Osteoblast (primary cell): ENCODE results near the gene FHIT. TPM values are rescaled to one million over a fixed set of nuclear protein-coding genes. Genes with fewer than 3 reads are reported as not detected.

ENCODE experiments used
- DNase-seq: peaks from one replicate; pipeline ENCODE4 v3.0.0; 2011; ENCODE audit warnings: low spot score, mixed read lengths; ENCODE audit not compliant: insufficient read length; ENCODE audit errors: missing footprints
- H2AFZ ChIP-seq: 2 replicates; pipeline ENCODE4 v1.6.0; 2011; ENCODE audit warnings: mild to moderate bottlenecking, low read length
- H3K27ac ChIP-seq: 2 replicates; pipeline ENCODE4 v1.5.1; 2011; ENCODE audit warnings: mild to moderate bottlenecking, low read depth, low read length, moderate library complexity
- H3K27me3 ChIP-seq: 2 replicates; pipeline ENCODE4 v1.6.0; 2012; ENCODE audit warnings: mild to moderate bottlenecking, control low read depth, inconsistent platforms, low read length, moderate library complexity; ENCODE audit not compliant: insufficient read depth
- H3K36me3 ChIP-seq: 2 replicates; pipeline ENCODE4 v1.5.1; 2011; ENCODE audit warnings: mild to moderate bottlenecking, low read length, control low read depth, moderate library complexity; ENCODE audit not compliant: insufficient read depth
- H3K4me1 ChIP-seq: 2 replicates; pipeline ENCODE4 v1.5.1; 2011; ENCODE audit warnings: mild to moderate bottlenecking, low read length, control low read depth, moderate library complexity; ENCODE audit not compliant: insufficient read depth
- H3K4me2 ChIP-seq: 2 replicates; pipeline ENCODE4 v1.6.0; 2011; ENCODE audit warnings: mild to moderate bottlenecking, low read length; ENCODE audit not compliant: insufficient read depth
- H3K4me3 ChIP-seq: fragments of 200-600 bp; sonication (generic); 3 replicates; pipeline ENCODE4 v1.5.1; 2012; ENCODE audit warnings: mild to moderate bottlenecking, low read length, inconsistent platforms; ENCODE audit not compliant: insufficient read depth
- H3K79me2 ChIP-seq: 2 replicates; pipeline ENCODE4 v1.6.0; 2012; ENCODE audit warnings: mild to moderate bottlenecking, low read length, control low read depth, inconsistent platforms; ENCODE audit not compliant: insufficient read depth
- H3K9me3 ChIP-seq: 2 replicates; pipeline ENCODE4 v1.5.1; 2011; ENCODE audit warnings: low read depth, low read length, control low read depth
- H4K20me1 ChIP-seq: 2 replicates; pipeline ENCODE4 v1.6.0; 2012; ENCODE audit warnings: mild to moderate bottlenecking, low read length, control low read depth; ENCODE audit not compliant: insufficient read depth
- CTCF ChIP-seq: IDR thresholded peaks from 2 replicates; pipeline ENCODE4 v1.5.1; 2011; ENCODE audit warnings: mild to moderate bottlenecking, low read depth, low read length, moderate library complexity; ENCODE audit errors: extremely low read depth
- total RNA-seq: library from RNA; depleted of rRNA; stranded (reverse); fragments of >200 nt; gene quantifications from 2 replicates; pipeline ENCODE4 v1.2.3, GENCODE V29; 2012

FHIT gene
- total RNA-seq, 1 donor, result 3.3 TPM

DNA sequence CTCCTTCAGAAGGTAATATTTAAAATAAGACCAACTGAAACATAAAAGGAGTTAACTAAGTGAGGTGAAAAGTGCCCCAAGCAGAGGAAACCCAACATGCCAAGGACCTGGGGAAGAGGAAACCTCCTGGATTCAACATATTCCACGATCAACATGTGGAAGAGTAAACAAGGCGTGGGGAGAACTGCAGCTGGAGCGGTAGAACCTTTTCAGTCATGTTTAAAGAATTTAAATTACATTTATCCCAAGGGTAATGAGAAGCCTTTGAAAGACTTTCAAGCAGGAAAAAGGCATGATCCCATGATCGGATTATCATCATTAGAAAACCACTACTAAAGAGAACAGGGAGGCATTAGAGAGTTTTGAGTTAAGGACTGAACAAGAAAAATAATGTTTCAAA lies 330.7 kb downstream of the FHIT start:
- no peaks in the 10 kb centered on the region for H3K4me1 ChIP-seq

GRCh38 chr3:60919296-60919695 lies 332.0 kb downstream of the FHIT start:
- H4K20me1 ChIP-seq, result no peaks in the 10 kb centered on the region
- H3K79me2 ChIP-seq, result no peaks in the 10 kb centered on the region
- no peak overlapping the region for H3K4me3 ChIP-seq
- H3K27me3 ChIP-seq, result no peaks in the 10 kb centered on the region
- H3K27ac ChIP-seq, result no peak overlapping the region
- H3K36me3 ChIP-seq, result no peaks in the 10 kb centered on the region
- no peak overlapping the region for H2AFZ ChIP-seq
- H3K4me1 ChIP-seq, result no peaks in the 10 kb centered on the region
- no peak overlapping the region for H3K4me2 ChIP-seq
- no peaks in the 10 kb centered on the region for H3K9me3 ChIP-seq
- DNase-seq, result no peak
- TF ChIP-seq CTCF, result no peak

More for the DNA sequence above, 330.7 kb downstream of the FHIT start:
- no peaks in the 10 kb centered on the region for H4K20me1 ChIP-seq
- no peaks in the 10 kb centered on the region for H3K36me3 ChIP-seq
- no peaks in the 10 kb centered on the region for H3K27me3 ChIP-seq
- H3K9me3 ChIP-seq, result no peaks in the 10 kb centered on the region
- H3K27ac ChIP-seq, result no peak overlapping the region
- TF ChIP-seq CTCF, result no peak
- no peak overlapping the region for H3K4me3 ChIP-seq
- no peak overlapping the region for H3K4me2 ChIP-seq
- H2AFZ ChIP-seq, result no peak overlapping the region
- no peaks in the 10 kb centered on the region for H3K79me2 ChIP-seq
- peak; percentile 26 for DNase-seq

DNA sequence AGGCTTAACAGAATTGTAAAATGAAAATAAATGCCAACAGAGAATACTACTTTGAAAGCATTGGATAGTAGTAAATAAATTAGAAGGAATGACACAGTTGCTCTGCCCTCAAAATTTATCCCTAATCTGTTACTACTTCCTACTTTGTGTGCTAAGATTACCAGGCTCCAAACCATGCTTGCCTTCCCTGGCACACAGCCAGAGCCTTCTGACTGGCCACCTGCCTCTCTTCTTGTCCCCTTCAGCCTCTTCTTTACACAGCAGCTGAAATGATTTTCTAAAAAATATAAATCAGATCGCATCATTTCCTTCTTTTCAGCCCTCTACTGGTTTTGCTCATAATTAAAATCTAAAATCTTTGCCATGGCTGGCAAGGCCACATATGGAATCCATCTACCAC lies 334.1 kb downstream of the FHIT start:
- no peak overlapping the region for H3K4me2 ChIP-seq
- no peak overlapping the region for H2AFZ ChIP-seq
- DNase-seq, result no peak
- H3K4me1 ChIP-seq, result no peaks in the 10 kb centered on the region
- H3K9me3 ChIP-seq, result no peaks in the 10 kb centered on the region
- TF ChIP-seq CTCF, result no peak
- H3K27me3 ChIP-seq, result no peaks in the 10 kb centered on the region
- no peaks in the 10 kb centered on the region for H4K20me1 ChIP-seq
- H3K79me2 ChIP-seq, result no peaks in the 10 kb centered on the region
- H3K36me3 ChIP-seq, result no peaks in the 10 kb centered on the region
- no peak overlapping the region for H3K4me3 ChIP-seq
- H3K27ac ChIP-seq, result no peak overlapping the region

DNA sequence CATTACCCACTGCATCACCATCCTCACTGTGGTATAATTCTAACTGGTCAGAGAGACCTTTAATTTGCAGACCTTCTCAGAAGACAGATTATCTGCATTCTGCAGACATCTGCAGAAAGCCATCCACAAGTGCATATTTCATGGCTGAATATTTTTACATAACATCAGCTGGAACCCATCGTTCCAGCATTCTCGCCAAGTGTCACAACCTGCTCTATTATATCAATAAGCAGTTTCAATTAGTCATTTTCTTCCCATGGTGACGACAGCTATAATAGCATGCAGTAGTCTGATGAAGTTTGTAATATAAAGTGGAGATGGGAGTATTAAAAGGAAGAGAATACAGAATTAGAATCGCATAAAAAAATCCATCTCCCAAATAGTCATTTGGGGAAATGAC lies 334.7 kb downstream of the FHIT start:
- Histone ChIP-seq H3K4me2 (no peak overlapping the region), H3K36me3 (no peaks in the 10 kb centered on the region), H3K79me2 (no peaks in the 10 kb centered on the region), H3K27ac (no peak overlapping the region), H3K9me3 (no peaks in the 10 kb centered on the region), H2AFZ (no peak overlapping the region), H4K20me1 (no peaks in the 10 kb centered on the region), H3K4me1 (no peaks in the 10 kb centered on the region), H3K27me3 (no peaks in the 10 kb centered on the region), H3K4me3 (no peak overlapping the region)
- TF ChIP-seq CTCF, result no peak
- DNase-seq, result no peak
